Tibial nerve (tissue), 4 donors: Measurements from ENCODE around the gene TMEM245. TPM values are rescaled to one million over a fixed set of nuclear protein-coding genes. Genes with fewer than 3 reads are reported as not detected.
A peak's percentile ranks its signal among the peaks of the same experiment; 100 is the strongest.

Source experiments
- DNase-seq, 2 donors: peaks; one replicate each; pipeline ENCODE4 v3.0.0-alpha.2; 2019; ENCODE audit warnings: low spot score in 2 of 2
- H3K27ac ChIP-seq, 4 donors: fragments of 200-600 bp; sonication (generic) in 3 of 4; one replicate each; pipeline ENCODE4 v1.5.1; 2017 to 2019; ENCODE audit warnings: mild to moderate bottlenecking in 1 of 4
- H3K27me3 ChIP-seq, 2 donors: fragments of 200-600 bp; sonication (generic) in 1 of 2; one replicate each; pipeline versions ENCODE4 v1.5.1 to v1.6.0; 2017 to 2019
- H3K36me3 ChIP-seq, 3 donors: fragments of 200-600 bp; sonication (generic); one replicate each; pipeline ENCODE4 v1.5.1; 2018 to 2019
- H3K4me1 ChIP-seq, 4 donors: fragments of 200-600 bp; sonication (generic) in 3 of 4; one replicate each; pipeline ENCODE4 v1.5.1; 2017 to 2019
- H3K4me3 ChIP-seq, 4 donors: fragments of 200-600 bp; sonication (generic) in 3 of 4; one replicate each; pipeline ENCODE4 v1.5.1; 2017 to 2019; ENCODE audit warnings: mild to moderate bottlenecking in 1 of 4, moderate library complexity in 1 of 4
- H3K9me3 ChIP-seq, 4 donors: fragments of 200-600 bp; sonication (generic) in 3 of 4; one replicate each; pipeline ENCODE4 v1.5.1; 2017 to 2019
- EP300 ChIP-seq, 2 donors: sonication (generic); formaldehyde crosslinking; IDR thresholded peaks; one replicate each; pipeline ENCODE4 v1.6.1; 2017; ENCODE audit warnings: antibody characterized with exemption in 2 of 2, mild to moderate bottlenecking in 1 of 2
- POLR2A ChIP-seq, 2 donors: fragments of 450-650 bp; IDR thresholded peaks; one replicate each; pipeline ENCODE4 v1.6.1; 2017; ENCODE audit warnings: antibody characterized with exemption in 2 of 2, mild to moderate bottlenecking in 2 of 2, moderate library complexity in 2 of 2
- WGBS, 2 donors: methylation state at CpG; one replicate each; pipeline ENCODE4 v1.1.5; 2018; 5-methylcytosine and 5-hydroxymethylcytosine counted together
- total RNA-seq, 4 donors: library from RNA; depleted of rRNA; stranded (reverse); fragments of >200 nt; gene quantifications; one replicate each; pipeline ENCODE4 v1.1.0, GENCODE V29; 2016
- TF ChIP-seq, protein P1 (sequence below), 5 experiments: fragments of 200-600 bp in 3 of 5; fragments of 450-650 bp in 2 of 5; sonication (generic) in 3 of 5; IDR thresholded peaks; one replicate each; pipeline ENCODE4 v1.5.1; 2016 to 2019; ENCODE audit warnings: antibody characterized with exemption in 5 of 5, mild to moderate bottlenecking in 3 of 5, moderate library complexity in 2 of 5

The TMEM245 gene
- total RNA-seq, 4 donors from 2014 or later: 51.6 to 100 (median 89.5) TPM

DNA sequence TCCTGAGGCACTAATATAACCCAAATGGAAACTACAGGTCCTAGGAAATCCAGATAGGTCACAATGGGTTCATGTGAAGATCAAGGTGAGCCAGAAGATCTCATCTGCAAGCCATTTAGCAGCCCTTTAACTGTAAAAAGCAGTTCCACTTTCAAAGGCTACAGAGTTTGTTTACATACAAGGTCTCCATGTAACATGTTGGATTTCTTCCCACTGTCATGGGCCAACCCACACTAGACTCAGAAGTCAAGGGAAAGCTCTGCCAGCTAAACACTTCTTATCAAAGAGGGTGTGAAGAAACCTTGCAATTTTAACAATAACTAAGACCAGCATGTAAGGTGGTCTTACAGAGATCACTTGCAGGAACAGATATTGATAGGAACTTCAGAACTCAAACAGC, 102.7 kb downstream of the TMEM245 start:
- no peaks in the 10 kb centered on the region for H3K27me3 ChIP-seq
- H3K4me3 ChIP-seq: no peak overlapping the region
- H3K27ac ChIP-seq: peak overlapping the region in 1 of 4 donors; percentile 29
- TF ChIP-seq EP300 (IDR thresholded peaks at IDR 0.05) (no peak), POLR2A (IDR thresholded peaks at IDR 0.05) (no peak)
- TF ChIP-seq, protein P1, sequence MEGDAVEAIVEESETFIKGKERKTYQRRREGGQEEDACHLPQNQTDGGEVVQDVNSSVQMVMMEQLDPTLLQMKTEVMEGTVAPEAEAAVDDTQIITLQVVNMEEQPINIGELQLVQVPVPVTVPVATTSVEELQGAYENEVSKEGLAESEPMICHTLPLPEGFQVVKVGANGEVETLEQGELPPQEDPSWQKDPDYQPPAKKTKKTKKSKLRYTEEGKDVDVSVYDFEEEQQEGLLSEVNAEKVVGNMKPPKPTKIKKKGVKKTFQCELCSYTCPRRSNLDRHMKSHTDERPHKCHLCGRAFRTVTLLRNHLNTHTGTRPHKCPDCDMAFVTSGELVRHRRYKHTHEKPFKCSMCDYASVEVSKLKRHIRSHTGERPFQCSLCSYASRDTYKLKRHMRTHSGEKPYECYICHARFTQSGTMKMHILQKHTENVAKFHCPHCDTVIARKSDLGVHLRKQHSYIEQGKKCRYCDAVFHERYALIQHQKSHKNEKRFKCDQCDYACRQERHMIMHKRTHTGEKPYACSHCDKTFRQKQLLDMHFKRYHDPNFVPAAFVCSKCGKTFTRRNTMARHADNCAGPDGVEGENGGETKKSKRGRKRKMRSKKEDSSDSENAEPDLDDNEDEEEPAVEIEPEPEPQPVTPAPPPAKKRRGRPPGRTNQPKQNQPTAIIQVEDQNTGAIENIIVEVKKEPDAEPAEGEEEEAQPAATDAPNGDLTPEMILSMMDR (IDR thresholded peaks at IDR 0.05): no peak
- no peak for DNase-seq
- no peaks in the 10 kb centered on the region for H3K9me3 ChIP-seq
- peaks cover 0 to 12% (median 0%) of the 10 kb centered on the region in 3 donors for H3K36me3 ChIP-seq
- H3K4me1 ChIP-seq: peaks cover 0 to 32% (median 8%) of the 10 kb centered on the region in 4 donors

DNA sequence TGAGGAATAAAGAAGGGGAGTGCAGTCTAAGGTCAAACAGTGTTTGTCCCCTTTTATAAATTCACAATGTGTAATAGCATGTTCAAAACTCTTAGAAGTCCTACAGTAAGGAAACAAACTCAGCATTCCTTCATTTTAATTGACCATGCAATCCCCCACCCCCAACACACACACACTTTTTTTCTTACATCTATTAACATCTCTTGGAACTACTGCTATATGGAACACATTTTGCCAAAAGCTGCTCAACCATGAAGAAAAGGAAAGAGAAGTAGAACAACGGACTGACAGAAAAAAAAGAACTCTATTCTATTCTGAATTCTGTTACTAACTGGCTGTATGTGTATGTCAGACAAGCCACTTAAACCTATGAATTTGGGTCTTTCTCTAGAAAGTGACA, 103.6 kb downstream of the TMEM245 start:
- WGBS, 2 donors: 40 to 44% methylated on average over 1 of the region's 1 CpG
- Histone ChIP-seq H3K27ac (no peak overlapping the region), H3K9me3 (no peaks in the 10 kb centered on the region), H3K36me3 (peaks cover 0 to 12% (median 0%) of the 10 kb centered on the region in 3 donors), H3K4me1 (peaks cover 0 to 41% (median 12%) of the 10 kb centered on the region in 4 donors), H3K4me3 (no peak overlapping the region), H3K27me3 (no peaks in the 10 kb centered on the region)
- DNase-seq: no peak
- TF ChIP-seq, protein P1 (IDR thresholded peaks at IDR 0.05): no peak
- TF ChIP-seq POLR2A (IDR thresholded peaks at IDR 0.05): no peak
- TF ChIP-seq EP300 (IDR thresholded peaks at IDR 0.05): no peak

DNA sequence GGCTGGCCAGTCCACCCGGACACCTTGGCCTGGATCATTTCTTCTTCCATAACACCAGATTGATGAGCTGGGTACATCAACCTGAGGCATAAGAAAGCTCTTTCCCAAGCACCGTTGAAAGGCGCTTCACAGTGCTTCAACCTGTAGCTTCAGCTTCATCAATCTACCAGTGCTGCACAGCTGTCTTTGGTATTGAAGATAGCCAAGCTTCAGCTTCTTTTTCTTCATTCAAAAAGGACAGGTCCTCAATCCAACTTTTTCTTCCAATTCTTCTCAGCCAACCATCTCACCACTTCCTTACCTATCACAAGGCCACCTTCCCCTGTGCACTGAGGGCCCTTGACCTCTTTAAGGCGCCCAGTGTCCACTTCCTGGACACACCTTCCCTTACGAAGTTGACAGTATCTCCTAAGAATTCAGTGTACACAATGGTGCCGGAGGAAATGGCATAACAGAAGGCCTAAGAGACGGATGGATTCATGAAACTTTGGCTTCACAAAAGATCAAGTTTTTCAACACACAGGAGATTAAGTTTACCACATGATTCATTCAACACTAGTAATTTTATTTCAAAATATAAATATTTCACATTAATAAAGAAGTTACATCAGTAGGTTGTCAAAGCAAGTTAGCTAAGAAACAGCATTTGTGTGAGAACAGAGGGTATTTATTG, 105.0 kb downstream of the TMEM245 start:
- TF ChIP-seq EP300 (IDR thresholded peaks at IDR 0.05) (no peak), POLR2A (IDR thresholded peaks at IDR 0.05) (no peak)
- TF ChIP-seq, protein P1 (IDR thresholded peaks at IDR 0.05): no peak
- H3K27me3 ChIP-seq: no peaks in the 10 kb centered on the region
- peak overlapping the region; percentile 88 to 99 (median 90) for H3K27ac ChIP-seq
- no peaks in the 10 kb centered on the region for H3K9me3 ChIP-seq
- no peak for DNase-seq
- peaks cover 0 to 54% (median 12%) of the 10 kb centered on the region in 4 donors for H3K4me1 ChIP-seq
- peaks cover 0 to 4% (median 0%) of the 10 kb centered on the region in 3 donors for H3K36me3 ChIP-seq
- no peak overlapping the region for H3K4me3 ChIP-seq
- WGBS, 2 donors: 72 to 81% methylated on average over 7 of the region's 7 CpGs

DNA sequence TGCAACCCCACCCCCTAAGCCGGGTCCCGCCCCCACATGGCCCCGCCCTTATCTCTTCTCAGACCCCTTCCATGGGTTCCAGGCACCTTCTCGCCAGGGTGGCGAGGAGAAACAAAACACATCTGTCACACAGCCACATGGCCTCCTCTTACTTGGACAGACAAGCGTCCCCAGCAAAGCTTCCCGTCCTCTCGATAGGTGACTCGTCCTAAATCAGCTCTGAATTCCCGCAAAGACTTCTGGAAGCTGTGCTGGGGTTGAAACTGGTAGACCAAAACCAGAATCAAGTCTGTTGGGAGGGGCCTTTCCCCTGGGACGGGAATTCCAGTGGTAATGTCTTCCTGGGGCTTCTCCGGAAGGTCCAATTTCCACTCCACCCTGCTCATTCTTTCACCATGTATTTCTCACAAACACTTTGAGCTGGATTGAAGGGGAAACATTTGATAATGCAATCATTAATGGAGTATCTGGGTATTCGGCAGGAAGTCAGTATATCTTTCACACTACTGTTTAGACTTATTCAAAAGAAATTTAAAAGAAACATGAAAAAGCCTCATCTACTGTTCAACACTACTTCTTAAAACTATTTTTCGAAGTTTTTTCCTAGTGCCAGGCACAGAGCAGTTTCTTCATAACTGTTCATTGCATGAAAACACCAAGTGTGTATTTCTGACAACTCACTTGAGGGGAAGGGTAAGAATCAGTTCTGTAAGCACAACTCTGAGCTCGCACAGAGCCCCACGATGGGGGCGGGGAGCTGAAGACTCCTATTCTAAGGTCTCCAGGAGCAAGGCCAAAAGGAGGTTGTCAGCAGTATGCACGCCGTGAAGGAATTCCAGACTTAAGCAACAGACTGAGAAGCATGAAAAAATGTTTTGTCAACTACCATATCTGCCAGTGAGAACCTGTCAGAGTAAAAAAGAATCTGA, 105.8 kb downstream of the TMEM245 start:
- peaks cover 0 to 54% (median 12%) of the 10 kb centered on the region in 4 donors for H3K4me1 ChIP-seq
- no peaks in the 10 kb centered on the region for H3K9me3 ChIP-seq
- TF ChIP-seq, protein P1 (IDR thresholded peaks at IDR 0.05): no peak
- no peak for TF ChIP-seq POLR2A (IDR thresholded peaks at IDR 0.05)
- TF ChIP-seq EP300 (IDR thresholded peaks at IDR 0.05): no peak
- peak overlapping the region; percentile 88 to 99 (median 90) for H3K27ac ChIP-seq
- no peak for DNase-seq
- no peaks in the 10 kb centered on the region for H3K36me3 ChIP-seq
- H3K4me3 ChIP-seq: peak overlapping the region; percentile 63 to 92 (median 84)
- WGBS, 2 donors: 10 to 11% methylated on average over 14 to 17 of the region's 19 CpGs
- no peaks in the 10 kb centered on the region for H3K27me3 ChIP-seq
